IMR-90 (cell line): Measurements from ENCODE around the gene ALX4. TPM values are rescaled to one million over a fixed set of nuclear protein-coding genes. Genes with fewer than 3 reads are reported as not detected.

Experiments
- ATAC-seq: fragments of 200-7000 bp; cut with Tn5 transposase; 2 replicates; pipeline ENCODE4 v1.9.1; 2020; ENCODE audit warnings: low read depth, mild to moderate bottlenecking, moderate library complexity
- BruUV-seq: library from RNA; stranded (reverse); fragments of 400-500 nt; replicated peaks from 2 replicates; lab custom pipeline; 2021; lab: Mats Ljungman, UMichigan
- CTCF ChIA-PET: fragments of 300-600 bp; formaldehyde crosslinking; extraction: SDS; loops from one replicate; lab custom pipeline; 2021; ENCODE audit warnings: antibody characterized with exemption; lab: Yijun Ruan, JAX
- POLR2A ChIA-PET: fragments of 300-600 bp; sonication (Branson Sonifier 250); formaldehyde crosslinking; loops from one replicate; lab custom pipeline; 2022; ENCODE audit warnings: antibody characterized with exemption; ENCODE audit not compliant: unreplicated experiment; lab: Charles Lee
- DNase-seq: peaks from one replicate; pipeline ENCODE4 v3.0.0; 2013
- H2AFZ ChIP-seq: replicated peaks from 2 replicates; pipeline ENCODE3; 2013; ENCODE audit warnings: low read length, mild to moderate bottlenecking; ENCODE audit not compliant: poor library complexity
- H2AK5ac ChIP-seq: 2 replicates; pipeline ENCODE4 v1.6.1; 2013; ENCODE audit warnings: low read depth, low read length, inconsistent platforms
- H2AK9ac ChIP-seq: replicated peaks from 2 replicates; pipeline ENCODE3; 2013; ENCODE audit warnings: mild to moderate bottlenecking, low read depth, low read length, moderate library complexity; ENCODE audit not compliant: poor library complexity
- H2BK120ac ChIP-seq: 2 replicates; pipeline ENCODE4 v1.6.1; 2013; ENCODE audit warnings: low read depth, low read length, inconsistent platforms
- H2BK15ac ChIP-seq: 3 replicates; pipeline ENCODE4 v1.6.1; 2013; ENCODE audit warnings: low read depth, low read length, inconsistent platforms
- H2BK20ac ChIP-seq: 2 replicates; pipeline ENCODE4 v1.6.1; 2013; ENCODE audit warnings: low read depth, mild to moderate bottlenecking, inconsistent platforms, low read length, moderate library complexity
- H2BK5ac ChIP-seq: 2 replicates; pipeline ENCODE4 v1.6.1; 2013; ENCODE audit warnings: mild to moderate bottlenecking, low read depth, low read length, inconsistent platforms; ENCODE audit not compliant: poor library complexity, severe bottlenecking
- H3K14ac ChIP-seq: replicated peaks from 2 replicates; pipeline ENCODE4 v1.6.1; 2013; ENCODE audit warnings: low read depth, low read length, inconsistent platforms
- H3K18ac ChIP-seq: 2 replicates; pipeline ENCODE4 v1.6.1; 2013; ENCODE audit warnings: low read depth, low read length, control low read depth
- H3K23ac ChIP-seq: 2 replicates; pipeline ENCODE4 v1.6.1; 2013; ENCODE audit warnings: low read depth, low read length, inconsistent platforms
- H3K27ac ChIP-seq: 2 replicates; pipeline ENCODE4 v1.5.1; 2013; ENCODE audit warnings: mild to moderate bottlenecking, control low read depth, low read length; ENCODE audit not compliant: insufficient read depth
- H3K27me3 ChIP-seq: 2 replicates; pipeline ENCODE4 v1.6.1; 2013; ENCODE audit warnings: low read length; ENCODE audit not compliant: control insufficient read depth, insufficient read depth
- H3K36me3 ChIP-seq: 2 replicates; pipeline ENCODE4 v1.6.1; 2013; ENCODE audit warnings: low read length, mixed read lengths; ENCODE audit not compliant: control insufficient read depth, insufficient read depth
- H3K4ac ChIP-seq: 2 replicates; pipeline ENCODE4 v1.6.1; 2013; ENCODE audit warnings: low read depth, low read length, inconsistent platforms
- H3K4me1 ChIP-seq: 2 replicates; pipeline ENCODE4 v1.6.1; 2013; ENCODE audit warnings: low read length, mixed read lengths; ENCODE audit not compliant: control insufficient read depth, insufficient read depth
- H3K4me2 ChIP-seq: 2 replicates; pipeline ENCODE4 v1.6.1; 2013; ENCODE audit warnings: low read depth, mild to moderate bottlenecking, control low read depth, low read length, moderate library complexity
- H3K4me3 ChIP-seq: 2 replicates; pipeline ENCODE4 v1.5.1; 2013; ENCODE audit warnings: low read depth, mild to moderate bottlenecking, control low read depth, low read length, moderate library complexity; ENCODE audit not compliant: insufficient read depth
- H3K56ac ChIP-seq: 2 replicates; pipeline ENCODE4 v1.6.1; 2013; ENCODE audit warnings: low read length, inconsistent platforms; ENCODE audit not compliant: insufficient read depth; ENCODE audit errors: extremely low read depth
- H3K79me1 ChIP-seq, 2 experiments: 2 replicates each; pipeline ENCODE4 v1.6.1; 2013; ENCODE audit warnings: low read length in 2 of 2, inconsistent platforms in 1 of 2, low read depth in 1 of 2
- H3K9ac ChIP-seq: 2 replicates; pipeline ENCODE4 v1.6.1; 2013; ENCODE audit warnings: low read depth, low read length, control low read depth
- H3K9me1 ChIP-seq: 2 replicates; pipeline ENCODE4 v1.6.1; 2013; ENCODE audit warnings: low read length, inconsistent platforms; ENCODE audit not compliant: insufficient read depth
- H3K9me3 ChIP-seq: 2 replicates; pipeline ENCODE4 v1.6.1; 2013; ENCODE audit warnings: low read length; ENCODE audit not compliant: control insufficient read depth, insufficient read depth
- H4K20me1 ChIP-seq: 2 replicates; pipeline ENCODE4 v1.6.1; 2013; ENCODE audit warnings: low read length, inconsistent platforms; ENCODE audit not compliant: insufficient read depth
- H4K5ac ChIP-seq: 2 replicates; pipeline ENCODE4 v1.6.1; 2013; ENCODE audit warnings: mild to moderate bottlenecking, low read depth, low read length, control low read depth
- H4K8ac ChIP-seq, 2 experiments: 2 replicates each; pipeline ENCODE4 v1.6.1; 2013; ENCODE audit warnings: low read depth in 2 of 2, low read length in 2 of 2, control low read depth in 1 of 2, inconsistent platforms in 1 of 2
- H4K91ac ChIP-seq: 2 replicates; pipeline ENCODE4 v1.6.1; 2013; ENCODE audit warnings: low read depth, low read length, inconsistent platforms; ENCODE audit not compliant: insufficient read depth
- ELK1 ChIP-seq: fragments of 150-350 bp; IDR thresholded peaks from 2 replicates; pipeline ENCODE4 v1.6.1; 2016; ENCODE audit warnings: low read depth, mild to moderate bottlenecking, low read length, moderate library complexity, borderline replicate concordance
- FOS ChIP-seq: fragments of 150-350 bp; IDR thresholded peaks from 2 replicates; pipeline ENCODE4 v1.6.1; 2016; ENCODE audit warnings: low read depth, low read length
- MAZ ChIP-seq: IDR thresholded peaks from 2 replicates; pipeline ENCODE4 v1.6.1; 2012; ENCODE audit warnings: low read depth, mild to moderate bottlenecking, low read length, improper control_type of control experiment, moderate library complexity, borderline replicate concordance
- NFE2L2 ChIP-seq: fragments of 150-350 bp; IDR thresholded peaks from 2 replicates; pipeline ENCODE4 v1.6.1; 2016; ENCODE audit warnings: low read depth, mild to moderate bottlenecking, low read length
- RFX5 ChIP-seq: IDR thresholded peaks from 2 replicates; pipeline ENCODE4 v1.8.0; 2012; ENCODE audit warnings: low read depth, mild to moderate bottlenecking, low read length, moderate library complexity
- WGBS, 2 experiments: methylation state at CpG; one replicate each; pipeline versions ENCODE4 v1.1.5 to v1.1.7; 2013; ENCODE audit warnings: missing lambda C conversion rate in 2 of 2; ENCODE audit not compliant: insufficient read length in 1 of 2; ENCODE audit errors: extremely low coverage in 2 of 2; 5-methylcytosine and 5-hydroxymethylcytosine counted together
- dilution Hi-C: fragments of 300-500 bp; cut with HindIII; formaldehyde crosslinking; loops from one replicate; pipeline ENCODE4 v1.14.3; 2018; ENCODE audit warnings: low sequenced_read_pairs; ENCODE audit not compliant: unreplicated experiment
- in situ Hi-C: fragments of 300-500 bp; cut with MboI; formaldehyde crosslinking; loops from 3 replicates; pipeline ENCODE4 v1.14.3; 2019; ENCODE audit warnings: low sequenced_read_pairs, inconsistent platforms, mixed read lengths
- intact Hi-C: fragments of 100-400 bp; cut with micrococcal nuclease; formaldehyde crosslinking; loops from 2 replicates; pipeline ENCODE4 v1.10.0; 2022
- polyA plus RNA-seq, 3 experiments: library from polyadenylated mRNA; depleted of rRNA; stranded (reverse); fragments of >200 nt; gene quantifications; 2 replicates each; pipeline ENCODE4 v1.2.3, GENCODE V29; 2012; ENCODE audit warnings: low replicate concordance in 1 of 3
- total RNA-seq: library from RNA; depleted of rRNA; stranded (reverse); fragments of >200 nt; gene quantifications from 2 replicates; pipeline ENCODE4 v1.2.3, GENCODE V29; 2012

ALX4 gene
- total and polyA plus RNA-seq, 2 of the 4 experiments (the other 2 are of a cell fraction) = not detected

- in situ Hi-C loops = no loop called here
- no peak for DNase-seq
- H3K27me3 ChIP-seq = no peaks in the 10 kb centered on the region
- no peaks in the 10 kb centered on the region for H3K36me3 ChIP-seq
- ChIA-PET CTCF (no interaction called here), POLR2A (no interaction called here)
- H3K4me1 ChIP-seq = no peaks in the 10 kb centered on the region; the same call in 1 of the 2 replicates
- H2BK20ac ChIP-seq = no peak overlapping the region
- TF ChIP-seq MAZ (no peak), NFE2L2 (no peak), RFX5 (no peak), ELK1 (no peak), FOS (no peak)
- H3K23ac ChIP-seq = no peak overlapping the region
- H3K56ac ChIP-seq = no peak overlapping the region
- H2BK120ac ChIP-seq = no peak overlapping the region
- H3K27ac ChIP-seq = no peak overlapping the region
- no peak overlapping the region for H4K8ac ChIP-seq
- H3K9me3 ChIP-seq = no peaks in the 10 kb centered on the region; the same call in 1 of the 2 replicates
- dilution Hi-C loops = no loop called here
- no peak overlapping the region for H2AK9ac ChIP-seq
- 0 out of 2 replicates have a peak, but pooled peaks cover 3% of the 10 kb centered on the region for H3K9me1 ChIP-seq
- H2BK15ac ChIP-seq = no peak overlapping the region
- H4K91ac ChIP-seq = no peak overlapping the region
- H3K14ac ChIP-seq = no peak overlapping the region
- no peak overlapping the region for H3K9ac ChIP-seq
- no peak overlapping the region for H4K5ac ChIP-seq
- intact Hi-C loops = loop anchor here (10.0 kb wide), 1 partner anchor 122 kb away; no protein-coding TSS in a partner anchor
- ATAC-seq = no peak
- no TSS peak for BruUV-seq
- H3K4ac ChIP-seq = no peak overlapping the region
- H3K4me3 ChIP-seq = no peak overlapping the region
- no peaks in the 10 kb centered on the region for H4K20me1 ChIP-seq
- WGBS, 2 experiments = no CpG with 5 or more reads among the region's 4 CpGs
- no peak overlapping the region for H3K18ac ChIP-seq
- H2AFZ ChIP-seq = no peak overlapping the region
- H2BK5ac ChIP-seq = no peak overlapping the region
- H3K79me1 ChIP-seq = no peaks in the 10 kb centered on the region
- no peak overlapping the region for H3K4me2 ChIP-seq
- H2AK5ac ChIP-seq = no peak overlapping the region
Observed at GRCh38 chr11:44256673-44257291, 53.2 kb downstream of the ALX4 start.
